ENCODE measurements around the gene SEH1L. TPM values are rescaled to one million over a fixed set of nuclear protein-coding genes. Genes with fewer than 3 reads are reported as not detected.
"Not testable (repeated sequence)": the region's sequence is repeated elsewhere in the genome, so short reads cannot be mapped to it uniquely, and the experiment has no call there.

The SEH1L gene
- total RNA-seq, 4 donors from 2014 or later: 39.3 to 45.4 (median 42.8) TPM

GRCh38 chr18:12996661-12997292, 49.0 kb downstream of the SEH1L start:
- Histone ChIP-seq H3K9me3 (no peaks in the 10 kb centered on the region), H3K27ac (no peak overlapping the region), H3K4me3 (no peak overlapping the region), H3K4me1 (peaks cover 17% of the 10 kb centered on the region), H3K27me3 (no peaks in the 10 kb centered on the region), H3K36me3 (peaks cover 15% of the 10 kb centered on the region)
- 73% methylated on average over 10 of the region's 10 CpGs for WGBS
- TF ChIP-seq POLR2AphosphoS5 (IDR thresholded peaks at IDR 0.05): no peak
- TF ChIP-seq EP300 (IDR thresholded peaks at IDR 0.05): no peak
- TF ChIP-seq CTCF (IDR thresholded peaks at IDR 0.05): no peak
- no peak for TF ChIP-seq POLR2A (IDR thresholded peaks at IDR 0.05)
- DNase-seq (ENCODE audit: low spot score in 2 of 2): no peak

- 74% methylated on average over 2 of the region's 2 CpGs for WGBS
These were observed 49.5 kb downstream of the SEH1L start for GRCh38 chr18:12997330-12997729.

GRCh38 chr18:12998332-12999060, 50.7 kb downstream of the SEH1L start:
- WGBS: 86% methylated on average over 6 of the region's 6 CpGs
- DNase-seq (ENCODE audit: low spot score in 2 of 2): no peak
- H3K4me1 ChIP-seq: peaks cover 1% of the 10 kb centered on the region
- no peak for TF ChIP-seq POLR2A (IDR thresholded peaks at IDR 0.05)
- TF ChIP-seq EP300 (IDR thresholded peaks at IDR 0.05): no peak
- no peak for TF ChIP-seq POLR2AphosphoS5 (IDR thresholded peaks at IDR 0.05)
- TF ChIP-seq CTCF (IDR thresholded peaks at IDR 0.05): no peak
- H3K4me3 ChIP-seq: no peak overlapping the region
- H3K9me3 ChIP-seq: no peaks in the 10 kb centered on the region
- H3K27me3 ChIP-seq: no peaks in the 10 kb centered on the region
- H3K27ac ChIP-seq: no peak overlapping the region
- peaks cover 16% of the 10 kb centered on the region for H3K36me3 ChIP-seq

More at GRCh38 chr18:12997330-12997729, 49.5 kb downstream of the SEH1L start:
- not testable (repeated sequence) for H3K27me3 ChIP-seq; H3K27ac ChIP-seq; H3K9me3 ChIP-seq; H3K4me3 ChIP-seq; DNase-seq (ENCODE audit: low spot score in 2 of 2)
- Histone ChIP-seq H3K36me3 (peaks cover 16% of the 10 kb centered on the region), H3K4me1 (peaks cover 13% of the 10 kb centered on the region)

GRCh38 chr18:13003466-13003896, 55.7 kb downstream of the SEH1L start:
- Histone ChIP-seq H3K27me3 (no peaks in the 10 kb centered on the region), H3K27ac (no peak overlapping the region), H3K4me1 (no peaks in the 10 kb centered on the region), H3K9me3 (no peaks in the 10 kb centered on the region), H3K4me3 (no peak overlapping the region), H3K36me3 (peaks cover 24% of the 10 kb centered on the region)
- TF ChIP-seq POLR2A (IDR thresholded peaks at IDR 0.05) (no peak), CTCF (IDR thresholded peaks at IDR 0.05) (peak in 1 of 2 donors; percentile 15)
- no peak for DNase-seq (ENCODE audit: low spot score in 2 of 2)
- 81% methylated on average over 7 of the region's 7 CpGs for WGBS

GRCh38 chr18:13004396-13004795, 56.6 kb downstream of the SEH1L start:
- Histone ChIP-seq H3K36me3 (peaks cover 33% of the 10 kb centered on the region), H3K9me3 (no peaks in the 10 kb centered on the region), H3K27ac (no peak overlapping the region), H3K4me1 (no peaks in the 10 kb centered on the region), H3K4me3 (no peak overlapping the region), H3K27me3 (no peaks in the 10 kb centered on the region)
- no peak for TF ChIP-seq CTCF (IDR thresholded peaks at IDR 0.05)
- TF ChIP-seq EP300 (IDR thresholded peaks at IDR 0.05): no peak
- no peak for TF ChIP-seq POLR2A (IDR thresholded peaks at IDR 0.05)
- no peak for TF ChIP-seq POLR2AphosphoS5 (IDR thresholded peaks at IDR 0.05)
- no peak for DNase-seq (ENCODE audit: low spot score in 2 of 2)
- WGBS: 87% methylated on average over 8 of the region's 8 CpGs
